HT1080 (cell line): ENCODE data around the gene ZEB2. TPM values are rescaled to one million over a fixed set of nuclear protein-coding genes. Genes with fewer than 3 reads are reported as not detected.

Experiments
- DNase-seq: peaks from one replicate; pipeline ENCODE4 v3.0.0-alpha.2; 2015; ENCODE audit warnings: low read depth
- total RNA-seq: library from RNA; depleted of rRNA; stranded (reverse); fragments of >200 nt; shearing (Covaris generic); gene quantifications from 2 replicates; pipeline ENCODE4 v1.2.3, GENCODE V29; 2014

The ZEB2 gene
- total RNA-seq, 1 experiment from 2014 or later: 13.1 TPM

GRCh38 chr2:144513388-144514101 is 6.4 kb downstream of the ZEB2 start:
- no peak for DNase-seq

GRCh38 chr2:144512891-144513351 is 7.0 kb downstream of the ZEB2 start:
- DNase-seq: no peak

- no peak for DNase-seq
Observed at GRCh38 chr2:144512470-144512869, 7.4 kb downstream of the ZEB2 start.

- DNase-seq: no peak
Observed at GRCh38 chr2:144511937-144512336, 8.0 kb downstream of the ZEB2 start.

- no peak for DNase-seq
Observed at GRCh38 chr2:144511226-144511810, 8.6 kb downstream of the ZEB2 start.

- DNase-seq: peak; percentile 28
Observed at GRCh38 chr2:144510294-144510991, 9.5 kb downstream of the ZEB2 start.

- no peak for DNase-seq
Observed at GRCh38 chr2:144509879-144510221, 10.1 kb downstream of the ZEB2 start.

- no peak for DNase-seq
Observed at GRCh38 chr2:144509001-144509878, 10.7 kb downstream of the ZEB2 start.

GRCh38 chr2:144508172-144508851 is 11.6 kb downstream of the ZEB2 start:
- DNase-seq: no peak

GRCh38 chr2:144507441-144508171 is 12.3 kb downstream of the ZEB2 start:
- no peak for DNase-seq

GRCh38 chr2:144505245-144505831 is 14.6 kb downstream of the ZEB2 start:
- DNase-seq: no peak

- DNase-seq: no peak
Observed at GRCh38 chr2:144504218-144504641, 15.7 kb downstream of the ZEB2 start.

GRCh38 chr2:144503242-144503641 is 16.7 kb downstream of the ZEB2 start:
- DNase-seq: no peak

- DNase-seq: no peak
Observed at GRCh38 chr2:144502369-144502768, 17.6 kb downstream of the ZEB2 start.

GRCh38 chr2:144501627-144502026 is 18.3 kb downstream of the ZEB2 start:
- no peak for DNase-seq

GRCh38 chr2:144501118-144501517 is 18.8 kb downstream of the ZEB2 start:
- peak; percentile 18 for DNase-seq

- no peak for DNase-seq
Observed at GRCh38 chr2:144500563-144500962, 19.4 kb downstream of the ZEB2 start.

GRCh38 chr2:144498277-144498676 is 21.6 kb downstream of the ZEB2 start:
- no peak for DNase-seq

GRCh38 chr2:144496977-144497598 is 22.8 kb downstream of the ZEB2 start:
- DNase-seq: no peak
